Hindlimb muscle (tissue), 1 donor: ENCODE data around the gene DUSP1. TPM values are rescaled to one million over a fixed set of nuclear protein-coding genes. Genes with fewer than 3 reads are reported as not detected.
"Not testable (repeated sequence)": the region's sequence is repeated elsewhere in the genome, so short reads cannot be mapped to it uniquely, and the experiment has no call there.

Experiments
- DNase-seq: peaks from one replicate; pipeline ENCODE4 v3.0.0-alpha.2; 2013
- polyA plus RNA-seq: library from polyadenylated mRNA; unstranded; fragments of 120-200 nt; gene quantifications from one replicate; pipeline ENCODE4 v1.2.1, GENCODE V29; 2013; ENCODE audit not compliant: insufficient read length

Gene DUSP1
- polyA plus RNA-seq, result 70.4 TPM

- DNase-seq, result peak; percentile 97
Measured at GRCh38 chr5:172770675-172771438, at the start of gene DUSP1. DUSP1 (minus strand) TSS chr5:172771195; CDS start chr5:172770952, 243 bp downstream.

GRCh38 chr5:172820046-172820767 is 49.2 kb upstream of the DUSP1 start:
- DNase-seq, result no peak

GRCh38 chr5:172819569-172819968 is 48.6 kb upstream of the DUSP1 start:
- no peak for DNase-seq

GRCh38 chr5:172818081-172818480 is 47.1 kb upstream of the DUSP1 start:
- DNase-seq, result no peak

GRCh38 chr5:172817664-172818063 is 46.7 kb upstream of the DUSP1 start:
- no peak for DNase-seq

- no peak for DNase-seq
Measured at GRCh38 chr5:172816925-172817562, 46.0 kb upstream of the DUSP1 start.

GRCh38 chr5:172815631-172816030 is 44.6 kb upstream of the DUSP1 start:
- no peak for DNase-seq

- DNase-seq, result not testable (repeated sequence)
Measured at GRCh38 chr5:172810996-172811395, 40.0 kb upstream of the DUSP1 start.

GRCh38 chr5:172809774-172810173 is 38.8 kb upstream of the DUSP1 start:
- DNase-seq, result no peak

- DNase-seq, result no peak
Measured at GRCh38 chr5:172807766-172808311, 36.8 kb upstream of the DUSP1 start.

GRCh38 chr5:172806897-172807672 is 36.1 kb upstream of the DUSP1 start:
- DNase-seq, result peak; percentile 79

GRCh38 chr5:172805736-172806255 is 34.8 kb upstream of the DUSP1 start:
- DNase-seq, result no peak

GRCh38 chr5:172805018-172805683 is 34.2 kb upstream of the DUSP1 start:
- DNase-seq, result no peak

GRCh38 chr5:172802567-172803176 is 31.7 kb upstream of the DUSP1 start:
- DNase-seq, result no peak

- DNase-seq, result no peak
Measured at GRCh38 chr5:172802112-172802511, 31.1 kb upstream of the DUSP1 start.

- no peak for DNase-seq
Measured at GRCh38 chr5:172801179-172801671, 30.2 kb upstream of the DUSP1 start.

GRCh38 chr5:172800088-172800551 is 29.1 kb upstream of the DUSP1 start:
- DNase-seq, result no peak

GRCh38 chr5:172799416-172799815 is 28.4 kb upstream of the DUSP1 start:
- DNase-seq, result no peak

- no peak for DNase-seq
Measured at GRCh38 chr5:172798422-172799215, 27.6 kb upstream of the DUSP1 start.

GRCh38 chr5:172797771-172798191 is 26.8 kb upstream of the DUSP1 start:
- DNase-seq, result no peak
